H1 (cell line): ENCODE measurements around the gene SLC2A2. TPM values are rescaled to one million over a fixed set of nuclear protein-coding genes. Genes with fewer than 3 reads are reported as not detected.

Experiments used
- CTCF ChIA-PET: fragments of 300-600 bp; sonication (Branson Sonifier 250); formaldehyde crosslinking; loops from one replicate; lab custom pipeline; 2021; ENCODE audit not compliant: partially characterized antibody; lab: Charles Lee
- POLR2A ChIA-PET: fragments of 300-600 bp; sonication (Branson Sonifier 250); formaldehyde crosslinking; loops from one replicate; lab custom pipeline; 2021; ENCODE audit warnings: inconsistent platforms; ENCODE audit not compliant: partially characterized antibody; lab: Charles Lee
- DNase-seq, 2 experiments: peaks; one replicate each; pipeline versions ENCODE4 v3.0.0 to v3.0.0-alpha.2; 2010 to 2022; ENCODE audit warnings: low spot score in 2 of 2, low read depth in 1 of 2, mixed read lengths in 1 of 2
- FAIRE-seq: peaks from 2 replicates; lab custom pipeline; 2011; peaks lifted over from hg19 to GRCh38; lab: Jason Lieb, UNC
- H2AFZ ChIP-seq: 2 replicates; pipeline ENCODE4 v1.8.1; 2012; ENCODE audit warnings: low read length, inconsistent platforms
- H2AK5ac ChIP-seq: 2 replicates; pipeline ENCODE4 v1.6.1; 2013; ENCODE audit warnings: low read depth, low read length
- H2BK120ac ChIP-seq: replicated peaks from 2 replicates; pipeline ENCODE3; 2013; ENCODE audit warnings: low read depth, low read length, inconsistent platforms
- H2BK12ac ChIP-seq: 2 replicates; pipeline ENCODE4 v1.6.1; 2013; ENCODE audit warnings: low read depth, low read length
- H2BK15ac ChIP-seq: 2 replicates; pipeline ENCODE4 v1.6.1; 2013; ENCODE audit warnings: low read length
- H2BK20ac ChIP-seq: 2 replicates; pipeline ENCODE4 v1.6.1; 2013; ENCODE audit warnings: low read length
- H2BK5ac ChIP-seq: 2 replicates; pipeline ENCODE4 v1.6.1; 2013; ENCODE audit warnings: low read depth, low read length
- H3K14ac ChIP-seq: 2 replicates; pipeline ENCODE4 v1.6.1; 2013; ENCODE audit warnings: inconsistent platforms; ENCODE audit not compliant: insufficient read length
- H3K18ac ChIP-seq: 2 replicates; pipeline ENCODE4 v1.6.1; 2013; ENCODE audit warnings: low read length; ENCODE audit errors: extremely low read depth
- H3K23ac ChIP-seq: 2 replicates; pipeline ENCODE4 v1.6.1; 2013; ENCODE audit warnings: inconsistent platforms; ENCODE audit not compliant: insufficient read length
- H3K23me2 ChIP-seq: 2 replicates; pipeline ENCODE4 v1.6.1; 2013; ENCODE audit warnings: low read depth, low read length
- H3K27ac ChIP-seq: 2 replicates; pipeline ENCODE4 v1.6.1; 2011; ENCODE audit warnings: low read depth, low read length, inconsistent platforms
- H3K27me3 ChIP-seq, 4 experiments: replicated peaks in 1 of 4; 1 replicate in 1 of 4; 2 replicates in 3 of 4; pipeline versions ENCODE4 v1.6.1 to v1.8.1; 2011 to 2013; ENCODE audit warnings: low read length in 3 of 4, mild to moderate bottlenecking in 3 of 4, inconsistent platforms in 2 of 4, mixed read lengths in 2 of 4, moderate library complexity in 1 of 4; ENCODE audit not compliant: control insufficient read depth in 3 of 4, insufficient read depth in 3 of 4; ENCODE audit errors: extremely low read depth in 1 of 4
- H3K36me3 ChIP-seq, 4 experiments: 2 replicates each; pipeline versions ENCODE4 v1.6.1 to v1.8.1; 2011 to 2013; ENCODE audit warnings: mild to moderate bottlenecking in 4 of 4, low read length in 3 of 4, moderate library complexity in 2 of 4, control low read depth in 1 of 4, inconsistent platforms in 1 of 4; ENCODE audit not compliant: insufficient read depth in 4 of 4, control insufficient read depth in 2 of 4
- H3K4ac ChIP-seq: replicated peaks from 2 replicates; pipeline ENCODE3; 2013; ENCODE audit warnings: low read length, low read depth, mixed read lengths, inconsistent platforms; ENCODE audit not compliant: insufficient read length
- H3K4me1 ChIP-seq, 4 experiments: replicated peaks in 1 of 4; 1 replicate in 1 of 4; 2 replicates in 3 of 4; pipeline versions ENCODE4 v1.6.1 to v1.8.1; 2011 to 2013; ENCODE audit warnings: low read length in 3 of 4, inconsistent platforms in 2 of 4, mixed read lengths in 1 of 4; ENCODE audit not compliant: insufficient read depth in 4 of 4, control insufficient read depth in 3 of 4
- H3K4me2 ChIP-seq, 2 experiments: 2 replicates each; pipeline versions ENCODE4 v1.6.1 to v1.8.1; 2011 to 2013; ENCODE audit warnings: low read depth in 2 of 2, low read length in 2 of 2, control low read depth in 1 of 2, inconsistent platforms in 1 of 2, mild to moderate bottlenecking in 1 of 2; ENCODE audit not compliant: insufficient read depth in 1 of 2
- H3K4me3 ChIP-seq, 4 experiments: fragments of 200-600, 300-600 bp in 1 of 4; sonication (generic), shearing (Covaris generic), sonication (Bioruptor Twin) in 1 of 4; 2 replicates each; pipeline versions ENCODE4 v1.5.1 to v1.8.1; 2011 to 2016; ENCODE audit warnings: low read length in 4 of 4, low read depth in 3 of 4, control low read depth in 2 of 4, inconsistent platforms in 2 of 4, mild to moderate bottlenecking in 2 of 4, mixed read lengths in 1 of 4, moderate library complexity in 1 of 4; ENCODE audit not compliant: insufficient read depth in 2 of 4; ENCODE audit errors: extremely low read depth in 1 of 4
- H3K56ac ChIP-seq: replicated peaks from 2 replicates; pipeline ENCODE3; 2013; ENCODE audit warnings: low read depth, mild to moderate bottlenecking, mixed read lengths, low read length, inconsistent platforms; ENCODE audit not compliant: insufficient read length
- H3K79me1 ChIP-seq: 2 replicates; pipeline ENCODE4 v1.6.1; 2013; ENCODE audit warnings: low read depth, low read length, control low read depth
- H3K79me2 ChIP-seq, 2 experiments: 2 replicates each; pipeline versions ENCODE4 v1.6.1 to v1.8.1; 2012 to 2013; ENCODE audit warnings: low read length in 2 of 2, mild to moderate bottlenecking in 2 of 2, inconsistent platforms in 1 of 2; ENCODE audit not compliant: insufficient read depth in 2 of 2, control insufficient read depth in 1 of 2
- H3K9ac ChIP-seq, 4 experiments: replicated peaks in 1 of 4; 1 replicate in 1 of 4; 2 replicates in 3 of 4; pipeline versions ENCODE4 v1.6.1 to v1.8.1; 2011 to 2013; ENCODE audit warnings: low read depth in 3 of 4, low read length in 3 of 4, control low read depth in 2 of 4, mild to moderate bottlenecking in 2 of 4, moderate library complexity in 2 of 4, inconsistent platforms in 1 of 4; ENCODE audit errors: extremely low read depth in 1 of 4
- H3K9me3 ChIP-seq, 2 experiments: 2 replicates each; pipeline versions ENCODE4 v1.6.1 to v1.8.1; 2012 to 2013; ENCODE audit warnings: mild to moderate bottlenecking in 2 of 2, moderate library complexity in 2 of 2, control low read depth in 1 of 2, inconsistent platforms in 1 of 2, low read depth in 1 of 2, low read length in 1 of 2, mixed read lengths in 1 of 2; ENCODE audit not compliant: insufficient read depth in 2 of 2
- H4K20me1 ChIP-seq, 2 experiments: replicated peaks in 1 of 2; 2 replicates each; pipeline versions ENCODE3 to v1.8.1; 2011 to 2013; ENCODE audit warnings: inconsistent platforms in 2 of 2, low read length in 2 of 2, mild to moderate bottlenecking in 1 of 2; ENCODE audit not compliant: insufficient read depth in 2 of 2, control insufficient read depth in 1 of 2
- H4K5ac ChIP-seq: 2 replicates; pipeline ENCODE4 v1.6.1; 2013; ENCODE audit warnings: low read length, low read depth, mixed read lengths, inconsistent platforms; ENCODE audit not compliant: insufficient read length
- H4K8ac ChIP-seq: 2 replicates; pipeline ENCODE4 v1.8.0; 2013; ENCODE audit warnings: mild to moderate bottlenecking, moderate library complexity, low read length, inconsistent platforms; ENCODE audit not compliant: insufficient read depth; ENCODE audit errors: extremely low read depth
- H4K91ac ChIP-seq: replicated peaks from 2 replicates; pipeline ENCODE3; 2013; ENCODE audit warnings: low read length, mixed read lengths, inconsistent platforms; ENCODE audit not compliant: insufficient read length
- RAD21 ChIP-seq, 2 experiments: IDR thresholded peaks in 1 of 2; conservative IDR thresholded peaks in 1 of 2; 2 replicates each; pipeline ENCODE4 v1.6.1; 2011; ENCODE audit warnings: low read depth in 2 of 2, low read length in 2 of 2, improper control_type of control experiment in 1 of 2, inconsistent platforms in 1 of 2, mild to moderate bottlenecking in 1 of 2, moderate library complexity in 1 of 2
- TEAD4 ChIP-seq: IDR thresholded peaks from 2 replicates; pipeline ENCODE4 v1.6.1; 2012; ENCODE audit warnings: low read depth, low read length, inconsistent platforms, mixed read lengths
- WGBS, 2 experiments: shearing (Covaris generic) in 1 of 2; methylation state at CpG; one replicate each; pipeline versions ENCODE4 v1.1.6 to v1.1.7; 2013 to 2015; ENCODE audit warnings: low lambda C conversion rate in 2 of 2, mixed read lengths in 2 of 2, inconsistent platforms in 1 of 2, low coverage in 1 of 2, missing lambda C conversion rate in 1 of 2; ENCODE audit not compliant: insufficient replicate concordance in 2 of 2, insufficient coverage in 1 of 2, insufficient read length in 1 of 2; ENCODE audit errors: extremely low coverage in 1 of 2, missing lambda C conversion rate in 1 of 2; 5-methylcytosine and 5-hydroxymethylcytosine counted together
- polyA plus RNA-seq, 7 experiments: library from polyadenylated mRNA; depleted of rRNA in 3 of 7; stranded (reverse) in 5 of 7; unstranded in 2 of 7; fragments of >200 nt in 5 of 7; fragments of 200-250 nt in 2 of 7; gene quantifications; 1 replicate in 5 of 7; 2 replicates in 1 of 7; 4 replicates in 1 of 7; pipeline versions ENCODE4 v1.2.1 to v1.2.3, GENCODE V29; 2011 to 2013; ENCODE audit warnings: missing spikeins in 2 of 7, mixed read lengths in 2 of 7
- total RNA-seq: library from RNA; stranded (reverse); fragmentation: NEBNext Ultra II Directional; extraction: Animal tissue kit (Norgen Biotek cat#: 25700); gene quantifications from 2 replicates; pipeline ENCODE4 v1.2.1, GENCODE V29; 2021

SLC2A2 gene
- total and polyA plus RNA-seq, 2 of the 8 experiments (the other 6 are each of a cell fraction or from before 2014, with no cell fraction given), result not detected

GRCh38 chr3:171055336-171056178 is 29.0 kb upstream of the SLC2A2 start:
- H2BK20ac ChIP-seq, result no peak overlapping the region
- H2BK120ac ChIP-seq, result no peak overlapping the region
- peaks cover 0 to 4% (median 0%) of the 10 kb centered on the region in 4 experiments; a peak in 1 of 7 replicates for H3K4me1 ChIP-seq
- no peak overlapping the region for H3K27ac ChIP-seq
- no peaks in the 10 kb centered on the region for H3K79me2 ChIP-seq
- H2AK5ac ChIP-seq, result no peak overlapping the region
- H3K9ac ChIP-seq, result no peak overlapping the region
- H2BK5ac ChIP-seq, result no peak overlapping the region
- no peak overlapping the region for H3K23ac ChIP-seq
- FAIRE-seq (no peak), DNase-seq (no peak)
- CTCF ChIA-PET, result interaction anchor here (0.6 to 2.1 kb wide), 4 partner anchors 37 to 1370 kb away, joined by 3 to 6 read pairs (median 3); no protein-coding TSS in a partner anchor
- no peak overlapping the region for H3K4ac ChIP-seq
- no peak overlapping the region for H3K14ac ChIP-seq
- H3K27me3 ChIP-seq, result no peaks in the 10 kb centered on the region
- H4K20me1 ChIP-seq, result no peaks in the 10 kb centered on the region
- H3K9me3 ChIP-seq, result no peaks in the 10 kb centered on the region
- H3K79me1 ChIP-seq, result no peaks in the 10 kb centered on the region
- no peak overlapping the region for H2AFZ ChIP-seq
- 89% methylated on average over 4 of the region's 4 CpGs; no CpG with 5 or more reads in 1 of the 2 experiments for WGBS, 2 experiments
- H3K56ac ChIP-seq, result no peak overlapping the region
- no peak overlapping the region for H2BK15ac ChIP-seq
- H4K91ac ChIP-seq, result no peak overlapping the region
- TF ChIP-seq RAD21 (IDR thresholded peaks at IDR 0.05 in 1 of 2, conservative IDR thresholded peaks at IDR 0.05 in 1 of 2; ENCODE audit: low read depth in 2 of 2, low read length in 2 of 2) (no peak), TEAD4 (no peak)
- TF ChIP-seq, all 59 proteins: peak for 0
- Histone ChIP-seq H2BK12ac (no peak overlapping the region), H3K36me3 (no peaks in the 10 kb centered on the region), H3K4me3 (no peak overlapping the region), H4K5ac (no peak overlapping the region), H4K8ac (no peak overlapping the region), H3K23me2 (no peaks in the 10 kb centered on the region), H3K4me2 (no peak overlapping the region), H3K18ac (no peak overlapping the region)
- POLR2A ChIA-PET, result no interaction called here
